ENCODE results near the gene AURKB. TPM values are rescaled to one million over a fixed set of nuclear protein-coding genes. Genes with fewer than 3 reads are reported as not detected.

Gene AURKB
- total and polyA plus RNA-seq, 2 of the 13 experiments (the other 11 are each of a cell fraction or from before 2014, with no cell fraction given): 29.5 to 75.3 TPM

DNA sequence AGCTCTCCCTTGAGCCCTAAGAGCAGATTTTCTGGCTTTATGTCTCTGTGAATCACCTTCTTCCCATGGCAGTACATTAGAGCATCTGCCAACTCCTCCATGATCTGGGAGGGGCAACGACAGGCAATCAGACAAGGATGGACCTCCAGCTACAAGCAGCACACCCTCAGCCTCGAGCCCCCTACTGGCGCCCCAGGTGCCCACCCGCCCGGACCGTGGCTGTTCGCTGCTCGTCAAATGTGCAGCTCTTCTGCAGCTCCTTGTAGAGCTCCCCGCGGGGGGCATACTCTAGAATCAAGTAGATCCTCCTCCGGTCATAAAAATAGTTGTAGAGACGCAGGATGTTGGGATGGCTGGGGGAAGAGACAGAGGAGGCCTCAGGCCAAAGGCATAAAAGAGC is 3.8 kb downstream of the AURKB start:
- TF ChIP-seq BRCA1 (CRISPR knock-in tag; IDR thresholded peaks at IDR 0.05) (no peak), ZC3H13 (CRISPR knock-in tag; IDR thresholded peaks at IDR 0.05) (no peak), MBD4 (IDR thresholded peaks at IDR 0.05; ENCODE audit: borderline replicate concordance, low read length) (no peak), ZNF510 (CRISPR knock-in tag; IDR thresholded peaks at IDR 0.05; ENCODE audit: low read depth) (no peak), ZFY (CRISPR knock-in tag; IDR thresholded peaks at IDR 0.05) (no peak), ZNF446 (CRISPR knock-in tag; IDR thresholded peaks at IDR 0.05) (no peak), TMF1 (CRISPR knock-in tag; IDR thresholded peaks at IDR 0.05; ENCODE audit: low read depth) (no peak), ZNF530 (CRISPR knock-in tag; IDR thresholded peaks at IDR 0.05; ENCODE audit: low read depth) (no peak), MAZ (IDR thresholded peaks at IDR 0.05; ENCODE audit: borderline replicate concordance, low read depth, low read length) (no peak), MAZ (CRISPR knock-in tag; IDR thresholded peaks at IDR 0.05; ENCODE audit: low read depth) (no peak), ZNF615 (CRISPR knock-in tag; IDR thresholded peaks at IDR 0.05; ENCODE audit: borderline replicate concordance) (no peak)
- TF ChIP-seq, protein P1, sequence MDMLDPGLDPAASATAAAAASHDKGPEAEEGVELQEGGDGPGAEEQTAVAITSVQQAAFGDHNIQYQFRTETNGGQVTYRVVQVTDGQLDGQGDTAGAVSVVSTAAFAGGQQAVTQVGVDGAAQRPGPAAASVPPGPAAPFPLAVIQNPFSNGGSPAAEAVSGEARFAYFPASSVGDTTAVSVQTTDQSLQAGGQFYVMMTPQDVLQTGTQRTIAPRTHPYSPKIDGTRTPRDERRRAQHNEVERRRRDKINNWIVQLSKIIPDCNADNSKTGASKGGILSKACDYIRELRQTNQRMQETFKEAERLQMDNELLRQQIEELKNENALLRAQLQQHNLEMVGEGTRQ (IDR thresholded peaks at IDR 0.05; ENCODE audit: low read depth, low read length): no peak
- TF ChIP-seq, protein P1 (CRISPR knock-in tag; IDR thresholded peaks at IDR 0.05; ENCODE audit: borderline replicate concordance): no peak
- ChIA-PET CTCF (ENCODE audit: low intra/inter-chr PET ratio, low total read pairs) (no interaction called here), POLR2A (no interaction called here)
- no peak overlapping the region for H3K27ac ChIP-seq (ENCODE audit: extremely low read length, insufficient read depth, low read length)
- H3K4me2 ChIP-seq (ENCODE audit: low read depth, low read length): no peak overlapping the region
- FAIRE-seq (no peak), DNase-seq (ENCODE audit: low spot score) (no peak), ATAC-seq (no peak)
- intact Hi-C loops (cut with micrococcal nuclease; ENCODE audit: unreplicated experiment) (no loop called here), in situ Hi-C loops (cut with HindIII; ENCODE audit: extremely low pct_ligation_motif_present, low pct_unique_long_range_greater_than_20kb) (no loop called here)
- H3K9me3 ChIP-seq (ENCODE audit: low read length): no peaks in the 10 kb centered on the region
- no peak overlapping the region for H3K9ac ChIP-seq (ENCODE audit: insufficient read depth, low read depth, low read length)
- H2AFZ ChIP-seq (ENCODE audit: low read length): no peak overlapping the region
- H3K79me2 ChIP-seq (ENCODE audit: insufficient read depth, low read length): peaks cover 28% of the 10 kb centered on the region
- H3K4me3 ChIP-seq (replicated peaks in 1 of 3; ENCODE audit: insufficient read depth in 1 of 3, low read depth in 2 of 3, low read length in 3 of 3): no peak overlapping the region
- BruUV-seq (replicated peaks): no TSS peak
- H4K20me1 ChIP-seq (ENCODE audit: insufficient read depth, low read length): no peaks in the 10 kb centered on the region
- H3K4me1 ChIP-seq (ENCODE audit: insufficient read depth, low read length): peaks cover 14% of the 10 kb centered on the region
- H3K27me3 ChIP-seq (ENCODE audit: control insufficient read depth in 1 of 2, insufficient read depth in 2 of 2, low read length in 2 of 2): no peaks in the 10 kb centered on the region; a peak in 1 of 5 replicates
- H3K36me3 ChIP-seq (replicated peaks in 1 of 2; ENCODE audit: control insufficient read depth in 1 of 2, insufficient read depth in 2 of 2, low read length in 2 of 2): peaks cover 1 to 37% of the 10 kb centered on the region in 2 experiments; a peak in 4 of 5 replicates
- 99% methylated on average over 12 of the region's 12 CpGs for WGBS (ENCODE audit: low lambda C conversion rate)

Data from HepG2 (cell line).